Kidney epithelial cell (primary cell): ENCODE data around the gene PTPRU. TPM values are rescaled to one million over a fixed set of nuclear protein-coding genes. Genes with fewer than 3 reads are reported as not detected.

ENCODE experiments used
- DNase-seq: peaks from one replicate; pipeline ENCODE4 v3.0.0-alpha.2; 2010; ENCODE audit warnings: low read depth
- H3K27me3 ChIP-seq: 2 replicates; pipeline ENCODE4 v1.6.0; 2011; ENCODE audit warnings: low read length; ENCODE audit not compliant: control insufficient read depth, insufficient read depth
- H3K36me3 ChIP-seq: 2 replicates; pipeline ENCODE4 v1.5.1; 2011; ENCODE audit warnings: low read length; ENCODE audit not compliant: control insufficient read depth, insufficient read depth
- H3K4me3 ChIP-seq: 2 replicates; pipeline ENCODE4 v1.5.1; 2011; ENCODE audit warnings: low read depth, mild to moderate bottlenecking, control low read depth, low read length
- total RNA-seq: library from RNA; depleted of rRNA; stranded (reverse); fragments of >200 nt; gene quantifications from 2 replicates; pipeline ENCODE4 v1.2.3, GENCODE V29; 2015
- TF ChIP-seq, protein P1 (sequence below): IDR thresholded peaks from 2 replicates; pipeline ENCODE4 v1.5.1; 2011; ENCODE audit warnings: mild to moderate bottlenecking, moderate library complexity, low read length, control low read depth, inconsistent platforms; ENCODE audit not compliant: insufficient read depth, poor library complexity, severe bottlenecking

Gene PTPRU
- total RNA-seq, 1 donor from 2014 or later = 55.4 TPM

GRCh38 chr1:29370067-29370466, 133.7 kb downstream of the PTPRU start:
- DNase-seq = no peak
- TF ChIP-seq, protein P1, sequence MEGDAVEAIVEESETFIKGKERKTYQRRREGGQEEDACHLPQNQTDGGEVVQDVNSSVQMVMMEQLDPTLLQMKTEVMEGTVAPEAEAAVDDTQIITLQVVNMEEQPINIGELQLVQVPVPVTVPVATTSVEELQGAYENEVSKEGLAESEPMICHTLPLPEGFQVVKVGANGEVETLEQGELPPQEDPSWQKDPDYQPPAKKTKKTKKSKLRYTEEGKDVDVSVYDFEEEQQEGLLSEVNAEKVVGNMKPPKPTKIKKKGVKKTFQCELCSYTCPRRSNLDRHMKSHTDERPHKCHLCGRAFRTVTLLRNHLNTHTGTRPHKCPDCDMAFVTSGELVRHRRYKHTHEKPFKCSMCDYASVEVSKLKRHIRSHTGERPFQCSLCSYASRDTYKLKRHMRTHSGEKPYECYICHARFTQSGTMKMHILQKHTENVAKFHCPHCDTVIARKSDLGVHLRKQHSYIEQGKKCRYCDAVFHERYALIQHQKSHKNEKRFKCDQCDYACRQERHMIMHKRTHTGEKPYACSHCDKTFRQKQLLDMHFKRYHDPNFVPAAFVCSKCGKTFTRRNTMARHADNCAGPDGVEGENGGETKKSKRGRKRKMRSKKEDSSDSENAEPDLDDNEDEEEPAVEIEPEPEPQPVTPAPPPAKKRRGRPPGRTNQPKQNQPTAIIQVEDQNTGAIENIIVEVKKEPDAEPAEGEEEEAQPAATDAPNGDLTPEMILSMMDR = no peak
- H3K4me3 ChIP-seq = no peak overlapping the region
- no peaks in the 10 kb centered on the region for H3K36me3 ChIP-seq
- peaks cover 13% of the 10 kb centered on the region for H3K27me3 ChIP-seq

DNA sequence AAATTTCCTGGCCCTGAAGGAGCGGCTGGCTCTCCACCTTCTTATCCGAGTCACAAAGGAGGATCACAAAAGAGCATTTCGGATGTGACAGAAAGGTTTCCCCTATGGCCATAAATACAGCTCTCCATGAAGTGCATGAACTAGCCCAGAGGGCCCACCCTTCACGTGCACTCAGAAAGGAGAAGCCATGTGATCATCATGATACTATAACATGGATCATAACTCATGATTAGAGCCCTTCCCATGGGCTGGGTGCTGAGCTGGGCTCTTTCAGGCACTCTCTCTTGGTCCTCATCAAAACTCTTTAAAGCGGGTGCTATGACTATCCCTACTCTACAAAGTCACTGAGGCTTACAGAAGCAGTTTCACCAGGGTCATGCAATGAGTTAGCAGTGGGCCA, 135.0 kb downstream of the PTPRU start:
- TF ChIP-seq, protein P1 = no peak
- no peaks in the 10 kb centered on the region for H3K36me3 ChIP-seq

GRCh38 chr1:29372108-29372507, 135.8 kb downstream of the PTPRU start:
- DNase-seq = no peak
- Histone ChIP-seq H3K4me3 (no peak overlapping the region), H3K27me3 (peaks cover 13% of the 10 kb centered on the region), H3K36me3 (no peaks in the 10 kb centered on the region)
- TF ChIP-seq, protein P1 = no peak

More for the DNA sequence above, 135.0 kb downstream of the PTPRU start:
- DNase-seq = no peak
- Histone ChIP-seq H3K4me3 (no peak overlapping the region), H3K27me3 (peaks cover 13% of the 10 kb centered on the region)

Other genes with a start within 250 kb of the PTPRU start
- gene TMEM200B, start 112.6 kb upstream of the PTPRU start, total RNA-seq = 2.1 and 2.9 TPM in 2 replicates
- 30.0 and 40.2 TPM in 2 replicates for gene SRSF4, start 54.6 kb upstream of the PTPRU start, total RNA-seq
- gene MECR, start 5.6 kb upstream of the PTPRU start, total RNA-seq = 23.6 and 30.5 TPM in 2 replicates